Stimulated activated CD8-positive, alpha-beta memory T cell treated with anti-CD3 and anti-CD28 coated beads, Interleukin-4, amount 100 ng/mL, for 1 hour (primary cell): ENCODE results near the gene DLG2.

Experiments used
- DNase-seq, 2 donors: peaks; one replicate each; pipeline ENCODE4 v3.0.0-alpha.2; 2020; ENCODE audit warnings: low read depth in 2 of 2, low spot score in 1 of 2

The DLG2 gene

DNA sequence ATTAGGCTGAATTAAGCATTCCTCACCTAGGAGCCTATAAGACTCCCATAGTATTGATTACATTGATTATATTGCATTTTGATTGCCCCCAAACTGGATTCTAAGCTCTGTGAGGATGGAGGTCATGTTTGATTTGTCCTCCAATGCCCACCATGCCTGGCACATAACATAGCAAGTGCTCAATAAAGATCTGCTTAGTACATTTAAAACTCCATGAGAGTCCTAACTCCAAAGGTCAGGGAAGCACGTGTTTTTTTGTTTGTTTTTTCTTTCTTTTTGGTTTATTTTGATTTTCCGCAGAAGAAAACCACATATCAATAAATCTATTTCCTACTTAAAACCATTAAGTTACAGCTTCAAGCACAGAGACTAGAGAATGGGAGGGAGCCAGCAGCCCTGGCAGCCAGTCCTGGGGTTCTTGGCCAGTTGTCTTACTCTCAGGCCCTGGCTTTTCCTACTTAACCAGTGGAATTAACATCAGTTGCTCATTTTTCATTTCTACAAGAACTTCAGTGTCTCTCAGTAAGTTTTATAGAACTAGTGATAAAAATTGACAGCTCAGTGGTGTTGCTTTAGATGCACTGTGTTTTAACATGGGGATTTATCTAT, 1911.1 kb downstream of the DLG2 start:
- DNase-seq, result no peak

DNA sequence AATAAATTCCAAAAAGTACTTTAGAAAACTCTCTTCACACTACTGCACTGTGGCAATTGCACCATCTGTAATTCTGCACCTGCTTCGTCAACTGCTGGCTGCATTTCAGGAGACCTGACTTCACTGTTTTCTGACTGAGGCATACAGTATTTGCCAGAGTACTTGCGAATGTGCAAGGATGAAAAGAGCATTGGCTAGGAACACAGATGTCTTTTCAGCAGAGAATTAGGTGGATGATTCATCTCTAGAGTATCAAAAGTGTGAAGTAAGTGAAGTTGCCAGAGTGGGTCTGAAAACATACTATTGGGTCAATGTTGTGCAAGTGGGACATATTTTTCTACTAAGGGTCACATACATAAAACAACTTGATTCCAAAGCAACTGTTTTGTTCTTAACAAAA, 1913.4 kb downstream of the DLG2 start:
- DNase-seq, result no peak

DNA sequence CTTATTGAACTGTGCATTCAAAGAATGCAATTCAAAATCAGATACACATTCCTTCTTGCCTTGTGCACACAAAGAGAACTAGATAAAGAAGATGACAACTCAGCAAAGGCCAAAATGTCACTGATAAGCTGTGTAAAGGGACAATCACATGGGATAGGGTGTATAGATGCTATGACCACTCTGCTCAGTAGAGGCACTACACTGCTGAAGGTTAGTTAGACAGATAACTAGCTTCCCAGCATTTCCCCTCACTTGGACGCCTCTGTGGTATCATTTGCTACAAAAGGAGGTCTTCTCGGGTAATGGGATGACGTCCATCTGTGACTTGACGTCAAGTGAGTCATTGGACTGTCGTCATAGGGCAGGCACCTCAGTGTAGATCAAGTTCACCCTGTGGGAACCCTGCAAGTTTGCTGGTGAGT, 1916.0 kb downstream of the DLG2 start:
- DNase-seq, result no peak

DNA sequence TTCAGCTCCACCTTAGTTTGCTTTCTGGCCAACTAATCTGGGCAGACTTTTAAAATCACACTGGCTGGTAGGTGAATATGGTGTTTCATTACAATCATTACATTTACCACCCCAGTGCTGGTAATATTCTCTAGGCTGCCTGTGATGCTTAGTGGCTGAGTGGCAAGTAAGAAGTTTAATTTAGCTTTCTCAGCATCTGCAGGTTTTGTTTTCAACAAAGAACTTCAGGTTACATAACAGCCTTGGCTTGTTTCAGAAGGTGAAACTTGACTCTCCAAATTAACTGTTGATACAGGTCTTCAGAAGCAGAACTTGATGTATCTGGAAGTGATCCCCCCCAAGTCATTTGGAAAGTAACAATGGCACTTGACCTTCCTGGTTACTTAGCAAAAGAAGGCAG, 1917.7 kb downstream of the DLG2 start:
- no peak for DNase-seq

DNA sequence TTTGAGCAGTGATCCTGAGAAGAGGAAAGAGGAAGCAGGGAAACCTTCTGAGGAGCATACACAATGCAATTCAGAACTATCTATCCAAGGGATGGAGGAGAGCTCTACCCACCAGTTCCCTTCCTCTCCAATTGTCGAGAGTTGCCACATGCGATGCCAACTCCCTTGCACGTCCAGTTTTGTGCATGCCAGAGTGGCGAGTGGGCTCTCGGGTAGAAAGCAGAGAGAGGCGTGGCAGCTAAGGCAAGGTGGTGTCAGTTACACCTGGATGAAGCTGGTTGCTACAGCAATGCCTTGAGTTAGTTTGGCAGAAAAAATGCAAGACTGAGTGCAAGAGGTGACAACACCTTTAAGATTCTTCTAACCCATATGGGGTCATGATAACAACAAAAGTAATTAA, 1920.6 kb downstream of the DLG2 start:
- DNase-seq, result no peak

DNA sequence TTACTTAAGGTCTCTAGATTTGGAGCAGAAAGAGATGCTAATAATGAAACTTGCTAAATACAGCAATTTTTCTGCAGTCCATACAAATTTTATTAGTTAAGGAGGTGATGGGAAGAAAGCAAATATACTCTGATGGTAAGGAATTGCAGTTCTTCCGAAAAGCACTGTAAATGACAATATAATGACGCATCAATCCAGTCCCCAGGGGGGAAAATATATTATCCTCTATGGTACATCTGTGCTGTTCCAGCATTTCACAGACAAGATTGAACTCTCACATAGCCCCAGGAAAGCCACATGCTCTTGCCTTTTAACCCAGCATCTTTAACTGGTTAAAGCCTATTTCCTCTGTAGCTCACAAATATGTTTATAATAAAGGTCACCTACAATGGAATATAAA, 1924.3 kb downstream of the DLG2 start:
- DNase-seq, result no peak

DNA sequence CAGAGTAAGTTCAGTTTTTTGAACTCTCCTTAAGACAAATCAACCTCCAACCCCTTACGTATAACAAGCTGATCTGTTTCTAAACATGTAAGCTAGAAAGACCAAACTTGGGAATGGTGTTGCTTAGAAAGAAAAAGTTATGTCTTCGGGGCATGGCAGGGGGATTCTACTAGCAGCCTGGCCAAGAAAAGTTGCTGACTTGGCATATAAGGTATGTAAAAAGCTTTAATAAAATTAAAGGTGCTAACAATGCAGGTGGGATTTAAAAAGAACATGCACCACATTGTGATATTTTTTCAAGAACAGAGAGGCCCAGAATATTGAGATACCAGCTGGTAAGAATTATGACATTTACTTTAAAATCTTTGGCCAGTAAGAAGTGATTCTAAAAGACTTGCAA, 1929.6 kb downstream of the DLG2 start:
- DNase-seq, result no peak

DNA sequence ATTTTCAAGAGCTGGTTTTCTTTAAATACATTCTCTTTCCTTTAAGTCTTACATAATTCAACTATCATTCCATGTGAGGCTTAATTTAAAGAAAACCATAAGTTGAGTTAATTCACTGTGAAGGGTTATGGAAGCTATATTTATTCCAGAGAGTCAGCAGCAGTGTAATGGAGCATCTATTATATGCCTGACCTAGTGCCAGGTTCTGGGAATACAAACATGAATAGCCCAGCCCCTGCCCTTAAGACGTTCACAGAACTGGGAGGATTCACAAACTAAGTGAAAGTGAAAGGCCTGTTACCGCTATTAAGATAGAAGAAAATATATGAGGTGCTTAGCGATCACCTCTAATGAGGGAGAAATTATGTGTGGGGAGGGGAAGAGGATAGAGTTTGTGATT, 1932.1 kb downstream of the DLG2 start:
- DNase-seq, result no peak

DNA sequence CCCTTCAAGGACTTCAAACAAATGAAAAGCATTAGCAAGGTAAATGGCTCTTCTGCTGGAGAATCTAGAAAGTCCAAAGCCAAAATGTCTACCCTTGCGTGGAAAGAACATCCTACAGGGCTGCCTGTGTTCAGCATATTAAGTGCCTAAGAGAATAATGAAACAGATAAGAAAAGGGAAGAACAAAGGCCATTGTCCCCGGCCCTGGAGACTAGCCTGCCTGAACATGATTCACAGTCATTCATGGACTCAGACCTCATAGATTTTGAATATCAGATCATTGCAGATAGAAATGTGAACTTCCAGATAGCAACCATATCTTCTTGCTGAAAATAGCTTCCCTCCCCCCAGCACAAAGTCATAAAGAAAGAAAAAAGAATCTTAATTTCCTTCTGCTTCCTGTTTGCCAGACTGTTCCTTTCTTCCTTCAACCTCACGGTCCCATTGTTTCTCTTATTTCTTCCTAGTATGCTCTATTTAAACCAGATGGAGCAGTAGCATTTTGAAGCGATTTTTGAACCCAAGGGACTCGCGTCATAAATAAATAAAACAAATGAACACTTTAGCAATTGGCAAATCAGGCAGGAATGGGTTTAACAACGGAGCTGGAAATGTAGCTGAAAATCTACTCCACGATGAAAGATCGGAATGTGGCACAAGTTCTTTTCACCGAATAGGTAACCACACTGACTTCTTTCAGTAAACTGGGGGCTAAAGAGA, 1932.8 kb downstream of the DLG2 start:
- DNase-seq, result no peak

DNA sequence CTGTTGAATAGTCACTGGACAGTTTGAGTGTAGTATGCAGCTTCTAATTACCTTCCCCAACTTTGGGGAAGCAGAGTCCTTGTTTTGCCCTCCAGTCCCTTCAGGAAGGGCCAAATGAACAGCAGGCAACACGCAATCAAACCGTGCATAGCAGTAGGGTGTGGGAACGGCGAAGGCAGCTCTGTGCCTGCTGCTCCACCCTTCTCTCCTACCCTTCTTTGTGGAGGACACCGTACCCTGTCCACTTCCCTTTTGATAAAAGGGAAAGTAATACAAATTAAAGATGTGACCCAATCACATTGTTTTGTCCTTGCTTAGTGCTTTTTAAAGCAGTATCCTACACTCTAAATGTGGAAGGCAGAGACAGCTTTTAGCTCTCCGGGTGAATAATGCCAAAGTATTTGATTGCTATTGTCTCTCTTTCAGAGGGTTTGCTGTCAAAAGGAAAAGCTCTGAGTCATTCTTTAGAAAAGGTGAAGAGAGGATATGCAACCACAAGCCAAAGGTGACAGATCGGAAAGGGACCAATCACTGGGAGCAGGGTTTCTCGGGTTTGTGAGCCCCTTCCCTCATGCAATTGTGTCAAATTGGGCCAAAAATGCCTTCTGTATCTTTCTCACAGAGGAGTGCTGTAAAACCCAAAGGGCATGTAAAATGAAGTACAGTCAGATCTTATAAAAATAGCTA, 1933.7 kb downstream of the DLG2 start:
- DNase-seq, result no peak

DNA sequence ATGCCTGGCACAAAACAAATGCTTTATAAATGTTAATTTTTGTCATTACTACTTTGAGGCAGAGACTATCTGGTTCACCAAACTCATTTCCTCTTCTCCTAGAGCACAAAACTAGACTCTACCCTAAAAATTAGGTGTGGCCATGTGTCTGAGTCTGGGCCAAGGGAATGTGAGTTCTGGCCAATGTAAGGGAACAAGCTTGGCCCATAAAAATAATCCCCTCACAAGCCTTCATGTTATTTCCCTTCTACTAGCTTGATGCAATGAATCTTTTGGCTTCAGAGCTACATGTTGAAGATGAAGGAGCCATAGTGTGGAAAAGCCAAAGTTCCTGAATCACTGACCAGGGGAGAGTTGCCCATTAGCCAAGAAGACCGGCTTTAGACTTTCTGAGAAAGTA, 1934.5 kb downstream of the DLG2 start:
- no peak for DNase-seq

DNA sequence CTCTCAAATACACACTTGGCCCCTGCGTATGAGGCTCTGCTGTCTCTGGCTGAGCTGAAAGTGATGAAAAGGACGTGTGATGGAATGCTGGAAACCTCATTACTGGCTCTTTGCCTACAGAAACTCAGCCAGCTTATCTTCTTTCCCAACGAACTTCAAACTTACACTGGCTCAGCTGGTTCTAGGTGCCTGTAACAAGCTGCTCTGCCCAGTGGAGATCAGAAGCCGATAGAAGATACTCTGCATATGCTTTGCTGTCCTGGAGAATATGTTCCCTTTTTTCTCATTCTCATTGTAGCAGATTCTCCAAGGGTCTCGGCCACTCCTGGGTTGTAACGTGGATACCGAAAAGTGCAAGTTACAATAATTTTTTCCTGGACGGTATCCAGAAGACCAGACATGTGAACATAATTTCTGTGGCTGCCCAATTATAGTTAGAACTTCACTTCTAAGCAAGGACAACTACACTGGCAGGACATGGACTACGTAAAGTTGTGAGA, 1935.6 kb downstream of the DLG2 start:
- no peak for DNase-seq

DNA sequence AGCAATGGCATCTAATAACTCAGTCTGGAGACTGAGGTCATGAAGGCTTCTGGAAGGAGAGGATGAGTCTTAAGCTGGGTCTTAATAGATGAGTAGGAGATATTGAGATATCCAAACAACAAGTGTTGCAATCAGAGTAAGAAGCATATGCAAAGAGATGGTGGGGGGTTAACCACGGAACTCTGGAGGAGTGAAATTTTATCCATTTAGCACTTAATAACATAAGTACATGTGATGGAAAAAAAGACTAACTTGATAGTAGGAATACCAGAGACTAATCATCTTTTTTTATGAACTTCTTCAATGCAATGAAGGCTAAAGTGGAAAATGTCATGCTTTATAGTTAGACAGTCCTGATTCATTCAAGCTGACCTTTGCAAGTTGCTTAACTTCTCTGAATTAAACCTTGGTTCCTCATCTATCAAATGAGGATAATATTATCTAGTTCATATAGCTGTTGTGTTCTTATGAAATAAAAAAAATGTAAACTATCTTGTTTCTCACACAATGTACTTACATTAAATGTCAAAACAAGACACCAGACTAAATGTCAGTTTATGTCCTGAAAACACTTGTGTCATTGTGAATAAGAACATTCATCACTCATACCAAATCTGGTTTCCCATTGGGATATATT, 1937.9 kb downstream of the DLG2 start:
- no peak for DNase-seq

DNA sequence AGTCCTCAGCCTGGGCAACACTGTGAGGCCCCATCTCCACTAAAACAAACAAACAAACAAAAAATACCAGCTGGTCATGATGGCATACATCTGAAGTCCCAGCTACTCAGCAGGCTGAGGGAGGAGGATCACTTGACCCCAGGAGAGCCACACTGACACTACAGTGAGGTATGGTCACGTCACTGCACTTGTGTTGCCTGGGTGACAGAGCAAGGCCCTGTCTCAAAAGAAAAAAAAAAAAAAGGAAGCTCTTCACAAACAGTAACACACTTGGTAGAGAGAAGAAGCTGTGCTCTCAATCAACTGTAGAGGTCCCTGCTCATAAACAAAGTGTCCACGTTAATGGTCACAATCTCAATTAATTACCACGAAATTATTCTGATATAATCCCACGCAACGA, 1939.4 kb downstream of the DLG2 start:
- DNase-seq, result no peak

DNA sequence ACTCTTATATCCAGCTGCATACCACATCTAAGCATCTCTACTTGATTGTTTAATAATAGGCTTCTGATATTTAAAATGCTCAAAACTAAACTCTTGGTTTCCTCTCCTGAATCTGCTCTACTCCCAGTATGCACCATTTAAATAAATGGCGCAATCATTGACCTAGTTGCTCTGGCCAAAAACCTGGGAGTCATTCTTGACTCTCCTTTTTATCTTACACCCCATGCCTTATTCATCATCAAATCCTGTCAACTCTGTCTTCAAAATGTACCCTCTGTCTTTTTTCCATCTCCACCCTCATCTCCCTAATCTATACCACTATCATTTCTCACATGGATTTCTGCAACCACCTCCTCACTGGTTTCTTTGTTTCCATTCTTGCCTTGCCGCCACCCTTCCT, 1941.4 kb downstream of the DLG2 start:
- DNase-seq, result no peak

DNA sequence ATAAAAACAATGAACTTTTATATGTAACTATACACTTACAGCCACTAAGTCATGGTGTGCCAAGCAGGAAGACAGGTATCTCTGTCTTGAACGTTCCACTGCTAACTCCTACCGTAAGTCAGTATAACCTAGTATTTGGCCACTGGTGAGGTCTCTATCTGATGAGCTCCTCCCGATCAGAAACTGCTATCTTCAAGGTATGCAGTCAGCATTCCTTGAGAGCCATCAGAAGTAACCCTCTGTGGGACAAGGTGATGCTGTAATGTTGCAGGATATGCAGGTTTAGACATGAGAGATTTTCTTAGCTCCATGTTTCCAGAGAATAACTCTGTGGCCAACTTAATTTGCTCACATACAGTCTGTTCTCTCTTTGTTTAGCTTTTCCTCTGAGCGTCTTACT, 1943.1 kb downstream of the DLG2 start:
- no peak for DNase-seq

DNA sequence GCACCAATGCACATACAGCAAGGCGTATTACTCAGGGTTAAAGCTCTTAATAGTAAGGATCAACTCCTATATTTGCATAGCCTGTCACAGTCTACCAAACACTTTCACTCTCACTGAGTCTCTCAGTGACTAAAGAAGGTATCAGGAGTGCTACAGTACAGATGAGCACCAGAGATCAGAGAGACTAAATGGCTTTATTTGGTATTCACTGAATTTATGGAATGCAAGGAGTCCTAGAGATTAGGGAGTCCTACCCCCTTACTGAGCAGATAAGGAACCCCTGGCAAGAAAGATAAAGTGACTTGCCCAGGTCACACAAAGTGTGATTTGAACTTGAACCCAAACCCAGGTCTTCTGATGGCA, 1944.6 kb downstream of the DLG2 start:
- DNase-seq, result no peak

DNA sequence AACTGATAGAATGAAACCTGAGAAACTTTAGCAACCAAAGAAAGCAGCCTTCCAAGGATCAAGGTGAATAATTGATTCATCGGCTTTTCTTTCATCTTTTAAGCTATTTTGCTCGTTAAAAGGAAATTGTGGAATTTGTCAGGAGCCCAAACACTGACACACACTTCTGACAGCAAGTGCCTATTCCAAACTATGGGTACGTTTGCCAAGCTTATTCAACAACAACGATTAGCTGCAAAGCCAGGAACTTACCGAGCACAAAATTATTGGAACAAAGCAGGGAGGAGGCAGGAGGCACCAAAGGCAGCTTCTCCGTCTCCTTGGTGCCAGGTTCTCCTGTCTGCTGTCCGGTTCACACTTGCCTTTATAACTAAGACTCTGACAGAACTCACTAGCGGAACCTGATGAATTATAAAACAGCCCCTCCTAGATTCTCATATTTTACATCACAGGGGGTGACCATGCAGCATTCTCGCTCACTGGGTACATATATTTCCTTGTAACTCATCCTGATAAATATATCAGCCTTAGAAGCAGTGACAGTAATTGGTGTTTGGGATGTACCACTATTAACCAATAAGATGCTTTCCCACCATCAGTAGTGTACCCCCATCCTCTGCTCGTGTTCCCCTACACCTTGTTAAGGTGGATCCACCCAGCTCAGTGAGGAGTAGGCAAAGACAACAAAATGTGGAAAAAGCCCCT, 1945.1 kb downstream of the DLG2 start:
- no peak for DNase-seq

DNA sequence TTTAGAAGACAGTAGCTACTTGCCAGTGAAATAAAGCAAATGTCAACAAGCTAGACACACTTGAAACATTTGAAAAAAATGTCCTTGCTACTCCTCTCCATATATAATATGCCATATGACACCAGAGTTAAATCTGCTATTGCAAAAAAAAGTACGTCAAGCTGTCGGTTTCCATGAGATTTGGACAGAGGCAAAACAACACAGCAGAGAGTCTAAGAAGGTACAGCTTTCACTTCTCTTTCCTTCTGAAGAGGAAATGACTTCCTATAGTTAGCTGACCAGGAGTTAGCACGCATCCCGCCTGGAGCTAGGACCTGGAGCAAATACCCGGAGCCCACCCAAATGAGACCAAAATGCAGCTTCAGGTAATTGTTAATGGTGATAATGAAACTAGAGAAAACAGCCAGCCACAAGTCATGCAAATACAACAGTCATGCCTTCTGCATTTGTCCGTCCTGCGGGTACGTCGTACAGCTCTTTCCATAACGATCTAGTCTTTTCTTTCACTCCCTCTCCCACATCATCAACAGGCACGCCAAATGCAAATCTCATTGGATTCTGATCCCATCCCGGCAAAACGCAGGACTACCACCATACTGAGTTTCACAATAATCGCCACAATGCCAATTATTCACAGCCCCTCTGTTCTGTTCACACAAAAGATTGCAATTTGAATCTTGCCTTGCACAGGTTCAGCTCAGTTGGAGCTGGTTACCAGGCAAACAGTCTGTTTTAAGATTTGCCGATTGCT, 1945.9 kb downstream of the DLG2 start:
- DNase-seq, result no peak

DNA sequence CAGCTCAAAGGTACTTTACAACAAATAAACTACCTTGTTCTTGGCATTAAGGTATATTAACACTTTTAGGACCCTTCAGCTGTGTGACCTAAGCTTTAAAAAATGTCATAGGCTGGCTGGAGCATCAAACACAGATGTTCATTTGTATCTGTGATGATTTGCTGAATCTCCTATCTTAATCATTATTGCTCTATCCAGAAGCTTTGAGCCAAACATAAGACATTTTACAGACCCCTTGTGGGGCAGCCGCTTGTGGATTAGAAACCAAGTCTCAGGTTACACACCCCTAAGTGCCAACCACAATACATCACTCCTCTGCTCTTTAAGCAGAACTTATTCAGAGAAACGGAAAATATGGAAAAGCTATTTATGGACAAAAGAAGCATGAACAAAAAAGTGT, 1946.8 kb downstream of the DLG2 start:
- DNase-seq, result no peak
